Activated naive CD8-positive, alpha-beta T cell treated with anti-CD3 and anti-CD28 coated beads, Interleukin-2, amount 50 U/mL, for 24 hours (primary cell): ENCODE measurements around the gene SLC37A2.

Experiments used
- ATAC-seq: fragments of 150-1000 bp; cut with Tn5 transposase; one replicate; pipeline ENCODE4 v1.10.0; 2021
- DNase-seq: peaks from one replicate; pipeline ENCODE4 v3.0.0; 2021
- H3K27ac Mint-ChIP-seq: one replicate; pipeline ENCODE4 v1.8.0; 2021; ENCODE audit warnings: mild to moderate bottlenecking, mixed read lengths
- H3K27me3 Mint-ChIP-seq: one replicate; pipeline ENCODE4 v1.8.0; 2021; ENCODE audit warnings: mixed read lengths
- H3K36me3 Mint-ChIP-seq: one replicate; pipeline ENCODE4 v1.8.0; 2021; ENCODE audit warnings: low read depth, mixed read lengths
- H3K4me1 Mint-ChIP-seq: one replicate; pipeline ENCODE4 v1.8.0; 2021; ENCODE audit warnings: mixed read lengths
- H3K4me3 Mint-ChIP-seq: one replicate; pipeline ENCODE4 v1.8.0; 2021; ENCODE audit warnings: mild to moderate bottlenecking, moderate library complexity, mixed read lengths
- H3K9me3 Mint-ChIP-seq: one replicate; pipeline ENCODE4 v1.8.0; 2021; ENCODE audit warnings: mixed read lengths

The SLC37A2 gene

GRCh38 chr11:125062218-125062930, 731 bp upstream of the SLC37A2 start:
- ATAC-seq (peak; percentile 38), DNase-seq (no peak)
- peaks cover 39% of the 10 kb centered on the region for H3K27me3 Mint-ChIP-seq
- no peaks in the 10 kb centered on the region for H3K9me3 Mint-ChIP-seq
- peaks cover 20% of the 10 kb centered on the region for H3K4me1 Mint-ChIP-seq
- H3K27ac Mint-ChIP-seq: no peak overlapping the region
- H3K36me3 Mint-ChIP-seq: no peaks in the 10 kb centered on the region
- peak overlapping the region; percentile 77 for H3K4me3 Mint-ChIP-seq

- peaks cover 20% of the 10 kb centered on the region for H3K4me1 Mint-ChIP-seq
- peak overlapping the region; percentile 28 for H3K4me3 Mint-ChIP-seq
- DNase-seq: no peak
- H3K36me3 Mint-ChIP-seq: no peaks in the 10 kb centered on the region
- H3K27me3 Mint-ChIP-seq: peaks cover 43% of the 10 kb centered on the region
- no peak overlapping the region for H3K27ac Mint-ChIP-seq
- peak; percentile 5 for ATAC-seq
- no peaks in the 10 kb centered on the region for H3K9me3 Mint-ChIP-seq
Measured at GRCh38 chr11:125063429-125064043, 431 bp downstream of the SLC37A2 start.

GRCh38 chr11:125064070-125064469, 965 bp downstream of the SLC37A2 start:
- H3K4me1 Mint-ChIP-seq: peaks cover 20% of the 10 kb centered on the region
- H3K27ac Mint-ChIP-seq: no peak overlapping the region

GRCh38 chr11:125068368-125068767, 5.3 kb downstream of the SLC37A2 start:
- no peaks in the 10 kb centered on the region for H3K36me3 Mint-ChIP-seq

More at GRCh38 chr11:125064070-125064469, 965 bp downstream of the SLC37A2 start:
- DNase-seq: no peak
- peak overlapping the region; percentile 12 for H3K4me3 Mint-ChIP-seq
- ATAC-seq: no peak
- H3K9me3 Mint-ChIP-seq: no peaks in the 10 kb centered on the region
- no peaks in the 10 kb centered on the region for H3K36me3 Mint-ChIP-seq
- peaks cover 44% of the 10 kb centered on the region for H3K27me3 Mint-ChIP-seq

GRCh38 chr11:125069008-125069407, 5.9 kb downstream of the SLC37A2 start:
- ATAC-seq (no peak), DNase-seq (no peak)
- Mint-ChIP-seq H3K36me3 (no peaks in the 10 kb centered on the region), H3K27me3 (peaks cover 35% of the 10 kb centered on the region), H3K4me3 (no peak overlapping the region), H3K27ac (no peak overlapping the region), H3K4me1 (peaks cover 30% of the 10 kb centered on the region), H3K9me3 (no peaks in the 10 kb centered on the region)

More at GRCh38 chr11:125068368-125068767, 5.3 kb downstream of the SLC37A2 start:
- ATAC-seq (no peak), DNase-seq (no peak)
- H3K9me3 Mint-ChIP-seq: no peaks in the 10 kb centered on the region
- no peak overlapping the region for H3K27ac Mint-ChIP-seq
- no peak overlapping the region for H3K4me3 Mint-ChIP-seq
- peaks cover 34% of the 10 kb centered on the region for H3K4me1 Mint-ChIP-seq
- H3K27me3 Mint-ChIP-seq: peaks cover 40% of the 10 kb centered on the region

GRCh38 chr11:125069796-125070195, 6.7 kb downstream of the SLC37A2 start:
- H3K4me1 Mint-ChIP-seq: peaks cover 28% of the 10 kb centered on the region
- H3K36me3 Mint-ChIP-seq: no peaks in the 10 kb centered on the region
- ATAC-seq: no peak
- DNase-seq: no peak
- H3K27ac Mint-ChIP-seq: no peak overlapping the region
- H3K9me3 Mint-ChIP-seq: no peaks in the 10 kb centered on the region
- H3K4me3 Mint-ChIP-seq: no peak overlapping the region
- peaks cover 27% of the 10 kb centered on the region for H3K27me3 Mint-ChIP-seq

GRCh38 chr11:125070699-125071254, 7.7 kb downstream of the SLC37A2 start:
- H3K9me3 Mint-ChIP-seq: no peaks in the 10 kb centered on the region
- peak; percentile 38 for DNase-seq

GRCh38 chr11:125071435-125071834, 8.3 kb downstream of the SLC37A2 start:
- H3K27me3 Mint-ChIP-seq: peaks cover 11% of the 10 kb centered on the region
- no peaks in the 10 kb centered on the region for H3K36me3 Mint-ChIP-seq
- no peaks in the 10 kb centered on the region for H3K9me3 Mint-ChIP-seq
- no peak overlapping the region for H3K27ac Mint-ChIP-seq
- ATAC-seq (no peak), DNase-seq (no peak)
- H3K4me1 Mint-ChIP-seq: peaks cover 28% of the 10 kb centered on the region
- H3K4me3 Mint-ChIP-seq: no peak overlapping the region

More at GRCh38 chr11:125070699-125071254, 7.7 kb downstream of the SLC37A2 start:
- Mint-ChIP-seq H3K27me3 (peaks cover 17% of the 10 kb centered on the region), H3K36me3 (no peaks in the 10 kb centered on the region), H3K4me1 (peaks cover 28% of the 10 kb centered on the region), H3K27ac (no peak overlapping the region), H3K4me3 (no peak overlapping the region)
- ATAC-seq: peak; percentile 86

- Mint-ChIP-seq H3K27me3 (peaks cover 11% of the 10 kb centered on the region), H3K36me3 (no peaks in the 10 kb centered on the region), H3K4me3 (no peak overlapping the region), H3K27ac (no peak overlapping the region), H3K4me1 (peaks cover 28% of the 10 kb centered on the region), H3K9me3 (no peaks in the 10 kb centered on the region)
- DNase-seq (no peak), ATAC-seq (no peak)
Measured at GRCh38 chr11:125071846-125072217, 8.7 kb downstream of the SLC37A2 start.

GRCh38 chr11:125072218-125072960, 9.3 kb downstream of the SLC37A2 start:
- H3K9me3 Mint-ChIP-seq: no peaks in the 10 kb centered on the region
- H3K4me1 Mint-ChIP-seq: peaks cover 28% of the 10 kb centered on the region
- H3K27me3 Mint-ChIP-seq: peaks cover 8% of the 10 kb centered on the region
- no peak overlapping the region for H3K4me3 Mint-ChIP-seq
- no peak overlapping the region for H3K27ac Mint-ChIP-seq
- DNase-seq (no peak), ATAC-seq (no peak)
- no peaks in the 10 kb centered on the region for H3K36me3 Mint-ChIP-seq

GRCh38 chr11:125072961-125073590, 10.0 kb downstream of the SLC37A2 start:
- Mint-ChIP-seq H3K4me1 (peaks cover 28% of the 10 kb centered on the region), H3K27me3 (peaks cover 4% of the 10 kb centered on the region), H3K9me3 (no peaks in the 10 kb centered on the region), H3K4me3 (no peak overlapping the region), H3K27ac (no peak overlapping the region), H3K36me3 (no peaks in the 10 kb centered on the region)
- no peak for DNase-seq
- no peak for ATAC-seq

GRCh38 chr11:125073616-125074483, 10.7 kb downstream of the SLC37A2 start:
- Mint-ChIP-seq H3K9me3 (no peaks in the 10 kb centered on the region), H3K4me1 (peaks cover 28% of the 10 kb centered on the region)

GRCh38 chr11:125074511-125075241, 11.6 kb downstream of the SLC37A2 start:
- Mint-ChIP-seq H3K36me3 (no peaks in the 10 kb centered on the region), H3K27ac (no peak overlapping the region), H3K4me1 (peaks cover 25% of the 10 kb centered on the region), H3K27me3 (peaks cover 2% of the 10 kb centered on the region), H3K4me3 (no peak overlapping the region), H3K9me3 (no peaks in the 10 kb centered on the region)
- no peak for ATAC-seq
- no peak for DNase-seq

More at GRCh38 chr11:125073616-125074483, 10.7 kb downstream of the SLC37A2 start:
- Mint-ChIP-seq H3K36me3 (no peaks in the 10 kb centered on the region), H3K27me3 (peaks cover 6% of the 10 kb centered on the region), H3K4me3 (no peak overlapping the region), H3K27ac (no peak overlapping the region)
- DNase-seq: no peak
- ATAC-seq: no peak
